Testis (tissue), 3 donors: ENCODE data around the gene METTL25B. TPM values are rescaled to one million over a fixed set of nuclear protein-coding genes. Genes with fewer than 3 reads are reported as not detected.

Experiments
- DNase-seq: peaks from one replicate; pipeline ENCODE4 v3.0.0-alpha.2; 2019
- H3K27ac ChIP-seq, 2 donors: fragments of 200-600 bp; sonication (generic); one replicate each; pipeline ENCODE4 v1.5.1; 2019
- H3K27me3 ChIP-seq: fragments of 200-600 bp; sonication (generic); one replicate; pipeline ENCODE4 v1.5.1; 2019
- H3K36me3 ChIP-seq: fragments of 200-600 bp; sonication (generic); one replicate; pipeline ENCODE4 v1.5.1; 2017; ENCODE audit warnings: low read depth; ENCODE audit errors: missing control alignments
- H3K4me1 ChIP-seq: fragments of 200-600 bp; sonication (generic); one replicate; pipeline ENCODE4 v1.5.1; 2019
- H3K4me3 ChIP-seq, 2 donors: fragments of 200-600 bp; sonication (generic); one replicate each; pipeline ENCODE4 v1.5.1; 2017 to 2019
- H3K9me3 ChIP-seq: fragments of 200-600 bp; sonication (generic); one replicate; pipeline ENCODE4 v1.5.1; 2017
- POLR2A ChIP-seq: fragments of 450-650 bp; IDR thresholded peaks from one replicate; pipeline ENCODE4 v1.6.1; 2017; ENCODE audit warnings: antibody characterized with exemption, mild to moderate bottlenecking, moderate library complexity
- WGBS, 2 donors: methylation state at CpG; one replicate each; pipeline ENCODE4 v1.1.5; 2018; 5-methylcytosine and 5-hydroxymethylcytosine counted together
- intact Hi-C: fragments of 100-400 bp; cut with DNase I; formaldehyde crosslinking; loops from one replicate; pipeline ENCODE4 v1.15.1; 2023; ENCODE audit warnings: low total_unique reads
- polyA plus RNA-seq: library from polyadenylated mRNA; stranded (reverse); fragments of 350-450 nt; fragmentation: Illumina TruSeq; extraction: RNeasy Lipid Tissue Mini Kit (QIAGEN cat#74804); gene quantifications from one replicate; pipeline ENCODE4 v1.2.3, GENCODE V29; 2014; ENCODE audit warnings: low read depth, low replicate concordance; ENCODE audit not compliant: insufficient read depth
- total RNA-seq, 2 donors: library from RNA; depleted of rRNA; stranded (reverse); fragments of >200 nt; gene quantifications; one replicate each; pipeline ENCODE4 v1.2.3, GENCODE V29; 2016
- TF ChIP-seq, protein P1 (sequence below), 3 experiments: fragments of 450-650 bp in 2 of 3; fragments of 200-600 bp in 1 of 3; sonication (generic) in 1 of 3; IDR thresholded peaks; one replicate each; pipeline ENCODE4 v1.5.1; 2016 to 2019; ENCODE audit warnings: antibody characterized with exemption in 3 of 3, mild to moderate bottlenecking in 2 of 3, moderate library complexity in 1 of 3

METTL25B gene
- total and polyA plus RNA-seq, 3 donors from 2014 or later, result 34.1 to 69.0 (median 50.5) TPM

DNA sequence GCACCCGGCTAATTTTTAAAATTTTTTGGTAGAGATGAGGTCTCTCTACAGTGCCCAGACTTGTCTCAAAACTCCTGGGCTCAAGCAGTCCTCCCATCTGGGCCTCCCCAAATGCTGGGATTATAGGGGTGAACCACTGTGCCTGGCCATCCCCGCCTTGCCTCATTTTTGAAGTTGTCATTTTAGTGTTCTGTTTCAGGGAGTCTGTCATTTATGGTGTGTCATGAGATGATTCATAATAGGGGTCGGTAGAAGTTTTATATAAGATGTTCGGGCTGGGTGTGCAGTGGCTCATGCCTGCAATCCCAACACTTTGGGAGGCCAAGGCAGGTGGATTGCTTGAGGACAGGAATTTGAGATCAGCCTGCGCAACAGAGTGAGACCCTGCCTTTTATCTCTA lies 47.5 kb downstream of the METTL25B start:
- H3K9me3 ChIP-seq, result no peaks in the 10 kb centered on the region
- intact Hi-C loops, result no loop called here
- no peak for TF ChIP-seq POLR2A
- TF ChIP-seq, protein P1, sequence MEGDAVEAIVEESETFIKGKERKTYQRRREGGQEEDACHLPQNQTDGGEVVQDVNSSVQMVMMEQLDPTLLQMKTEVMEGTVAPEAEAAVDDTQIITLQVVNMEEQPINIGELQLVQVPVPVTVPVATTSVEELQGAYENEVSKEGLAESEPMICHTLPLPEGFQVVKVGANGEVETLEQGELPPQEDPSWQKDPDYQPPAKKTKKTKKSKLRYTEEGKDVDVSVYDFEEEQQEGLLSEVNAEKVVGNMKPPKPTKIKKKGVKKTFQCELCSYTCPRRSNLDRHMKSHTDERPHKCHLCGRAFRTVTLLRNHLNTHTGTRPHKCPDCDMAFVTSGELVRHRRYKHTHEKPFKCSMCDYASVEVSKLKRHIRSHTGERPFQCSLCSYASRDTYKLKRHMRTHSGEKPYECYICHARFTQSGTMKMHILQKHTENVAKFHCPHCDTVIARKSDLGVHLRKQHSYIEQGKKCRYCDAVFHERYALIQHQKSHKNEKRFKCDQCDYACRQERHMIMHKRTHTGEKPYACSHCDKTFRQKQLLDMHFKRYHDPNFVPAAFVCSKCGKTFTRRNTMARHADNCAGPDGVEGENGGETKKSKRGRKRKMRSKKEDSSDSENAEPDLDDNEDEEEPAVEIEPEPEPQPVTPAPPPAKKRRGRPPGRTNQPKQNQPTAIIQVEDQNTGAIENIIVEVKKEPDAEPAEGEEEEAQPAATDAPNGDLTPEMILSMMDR (IDR thresholded peaks at IDR 0.05), result no peak
- H3K27me3 ChIP-seq, result no peaks in the 10 kb centered on the region
- WGBS, 2 donors, result 81 to 86% methylated on average over 5 of the region's 5 CpGs
- no peak overlapping the region for H3K27ac ChIP-seq
- no peak overlapping the region for H3K4me3 ChIP-seq
- no peak for DNase-seq
- peaks cover 32% of the 10 kb centered on the region for H3K4me1 ChIP-seq
- no peaks in the 10 kb centered on the region for H3K36me3 ChIP-seq

DNA sequence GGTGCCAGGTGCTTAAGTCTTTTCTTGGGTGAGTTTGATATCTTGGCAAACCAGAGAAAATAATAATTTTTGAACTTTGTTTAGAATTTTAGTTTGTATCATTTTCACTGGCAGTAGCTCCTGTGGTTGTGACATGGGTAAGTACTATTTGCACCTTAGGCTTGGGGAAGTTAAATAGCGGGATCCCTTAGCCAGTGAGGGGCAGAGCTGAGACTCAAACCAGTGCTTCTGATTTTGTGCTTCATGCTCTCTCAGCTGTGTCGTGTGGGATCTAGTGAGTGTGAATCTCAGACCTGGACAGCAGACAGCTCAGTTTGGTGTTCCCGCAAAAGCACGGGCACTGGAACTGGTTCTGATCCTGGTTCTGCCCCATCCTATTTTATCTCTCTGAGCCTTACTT lies 48.7 kb downstream of the METTL25B start:
- WGBS, 2 donors, result 58 to 63% methylated on average over 4 of the region's 4 CpGs

DNA sequence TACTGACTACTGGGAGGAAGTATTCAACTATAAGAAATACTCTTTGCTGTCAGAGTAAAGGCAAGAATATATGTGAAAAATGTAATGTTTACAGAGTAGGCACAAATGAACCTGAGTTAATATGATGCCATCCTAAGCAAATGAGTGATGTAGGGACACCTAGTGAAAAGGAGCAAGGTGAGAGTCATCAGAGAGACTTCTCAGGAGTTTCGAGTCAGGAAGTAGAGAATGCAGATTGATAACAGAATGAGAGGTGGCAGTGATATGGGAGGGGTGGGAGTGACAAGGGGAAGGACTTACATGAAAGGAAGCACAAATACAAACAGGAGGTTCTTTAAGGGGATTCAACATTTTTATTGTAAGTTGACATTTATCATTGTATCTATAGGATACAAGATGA lies 49.3 kb downstream of the METTL25B start:
- no peaks in the 10 kb centered on the region for H3K9me3 ChIP-seq
- no peak for TF ChIP-seq POLR2A
- TF ChIP-seq, protein P1 (IDR thresholded peaks at IDR 0.05), result no peak
- peaks cover 18% of the 10 kb centered on the region for H3K4me1 ChIP-seq
- H3K27me3 ChIP-seq, result no peaks in the 10 kb centered on the region
- H3K36me3 ChIP-seq, result no peaks in the 10 kb centered on the region
- H3K27ac ChIP-seq, result no peak overlapping the region
- 46 to 81% methylated on average over 1 of the region's 1 CpG for WGBS, 2 donors
- H3K4me3 ChIP-seq, result no peak overlapping the region
- intact Hi-C loops, result no loop called here
- no peak for DNase-seq

More for the DNA sequence above, 48.7 kb downstream of the METTL25B start:
- TF ChIP-seq, protein P1 (IDR thresholded peaks at IDR 0.05), result no peak
- no peak for TF ChIP-seq POLR2A
- Histone ChIP-seq H3K4me1 (peaks cover 23% of the 10 kb centered on the region), H3K27ac (no peak overlapping the region), H3K36me3 (no peaks in the 10 kb centered on the region), H3K27me3 (no peaks in the 10 kb centered on the region), H3K9me3 (no peaks in the 10 kb centered on the region), H3K4me3 (no peak overlapping the region)
- intact Hi-C loops, result no loop called here
- no peak for DNase-seq

DNA sequence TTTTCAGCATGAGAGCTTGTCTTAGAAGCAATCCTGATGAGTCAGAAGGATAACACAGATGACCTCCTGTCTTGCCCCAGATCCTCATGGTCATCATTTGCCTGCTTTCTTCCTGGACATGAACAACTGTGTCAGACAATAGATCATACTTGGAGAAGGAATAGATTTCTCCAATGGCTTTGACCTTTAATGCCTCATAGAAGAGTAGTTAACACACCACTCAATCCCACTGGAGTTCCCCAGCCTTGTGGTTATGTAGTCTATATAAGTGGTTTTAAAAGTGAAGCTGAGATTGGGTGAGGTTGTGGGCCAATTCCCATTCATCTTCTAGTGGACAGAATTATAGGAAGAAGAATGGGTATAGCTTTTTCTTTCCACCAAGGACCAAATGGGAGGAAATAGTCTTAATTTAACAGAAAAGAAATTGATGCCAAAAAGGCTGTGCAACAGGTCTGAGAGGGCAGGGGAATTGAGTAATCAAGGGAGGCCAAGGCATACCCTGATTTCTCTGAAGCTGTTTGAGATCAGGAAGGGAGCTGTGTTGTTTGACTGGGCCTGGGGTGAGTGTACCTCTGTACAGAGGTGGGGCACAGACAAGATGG lies 53.4 kb downstream of the METTL25B start:
- DNase-seq, result no peak
- H3K4me3 ChIP-seq, result no peak overlapping the region
- intact Hi-C loops, result no loop called here
- H3K36me3 ChIP-seq, result no peaks in the 10 kb centered on the region
- no peak overlapping the region for H3K27ac ChIP-seq
- peaks cover 6% of the 10 kb centered on the region for H3K4me1 ChIP-seq
- no peaks in the 10 kb centered on the region for H3K9me3 ChIP-seq
- no peak for TF ChIP-seq POLR2A
- TF ChIP-seq, protein P1 (IDR thresholded peaks at IDR 0.05), result no peak
- H3K27me3 ChIP-seq, result no peaks in the 10 kb centered on the region

DNA sequence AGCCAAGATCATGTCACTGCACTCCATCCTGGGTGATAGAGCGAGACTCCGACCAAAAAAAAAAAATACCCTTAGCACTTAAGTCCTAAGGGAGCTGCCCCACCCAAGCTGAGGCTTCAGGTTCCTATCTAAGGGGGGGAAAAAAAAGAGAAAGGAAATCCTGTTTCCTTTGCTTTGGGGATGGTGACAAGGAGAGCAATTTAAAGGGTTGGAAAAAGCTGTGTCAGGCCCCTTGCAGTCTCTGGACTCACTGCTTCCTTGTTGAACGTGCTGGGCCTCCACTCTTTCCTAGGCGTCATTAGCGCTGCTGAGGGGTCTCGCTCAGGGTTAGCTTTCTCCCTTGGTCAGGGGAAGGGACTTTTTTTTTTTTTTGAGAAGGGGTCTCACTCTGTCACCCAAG lies 57.2 kb downstream of the METTL25B start:
- Histone ChIP-seq H3K9me3 (no peaks in the 10 kb centered on the region), H3K4me3 (no peak overlapping the region), H3K36me3 (no peaks in the 10 kb centered on the region), H3K27ac (no peak overlapping the region), H3K4me1 (no peaks in the 10 kb centered on the region), H3K27me3 (no peaks in the 10 kb centered on the region)
- 88% methylated on average over 6 of the region's 6 CpGs for WGBS, 2 donors
- TF ChIP-seq, protein P1 (IDR thresholded peaks at IDR 0.05), result no peak
- TF ChIP-seq POLR2A, result no peak
- no peak for DNase-seq
- intact Hi-C loops, result no loop called here
